ENCODE results near the gene DYNLL2. TPM values are rescaled to one million over a fixed set of nuclear protein-coding genes. Genes with fewer than 3 reads are reported as not detected.

The DYNLL2 gene
- total RNA-seq, 4 donors from 2014 or later = 13.9 to 21.3 (median 16.6) TPM

GRCh38 chr17:58046239-58047094, 36.8 kb upstream of the DYNLL2 start:
- no peak overlapping the region for H3K27ac ChIP-seq
- no peak for DNase-seq (ENCODE audit: low spot score in 2 of 2)
- peaks cover 0 to 18% of the 10 kb centered on the region in 2 donors for H3K27me3 ChIP-seq
- H3K4me1 ChIP-seq = no peaks in the 10 kb centered on the region
- no peaks in the 10 kb centered on the region for H3K36me3 ChIP-seq
- WGBS, 2 donors = 43 to 49% methylated on average over 18 of the region's 18 CpGs
- no peak overlapping the region for H3K4me3 ChIP-seq
- H3K9me3 ChIP-seq = no peaks in the 10 kb centered on the region
- TF ChIP-seq POLR2A (IDR thresholded peaks at IDR 0.05) (no peak), EP300 (IDR thresholded peaks at IDR 0.05) (no peak)
- TF ChIP-seq, protein P1, sequence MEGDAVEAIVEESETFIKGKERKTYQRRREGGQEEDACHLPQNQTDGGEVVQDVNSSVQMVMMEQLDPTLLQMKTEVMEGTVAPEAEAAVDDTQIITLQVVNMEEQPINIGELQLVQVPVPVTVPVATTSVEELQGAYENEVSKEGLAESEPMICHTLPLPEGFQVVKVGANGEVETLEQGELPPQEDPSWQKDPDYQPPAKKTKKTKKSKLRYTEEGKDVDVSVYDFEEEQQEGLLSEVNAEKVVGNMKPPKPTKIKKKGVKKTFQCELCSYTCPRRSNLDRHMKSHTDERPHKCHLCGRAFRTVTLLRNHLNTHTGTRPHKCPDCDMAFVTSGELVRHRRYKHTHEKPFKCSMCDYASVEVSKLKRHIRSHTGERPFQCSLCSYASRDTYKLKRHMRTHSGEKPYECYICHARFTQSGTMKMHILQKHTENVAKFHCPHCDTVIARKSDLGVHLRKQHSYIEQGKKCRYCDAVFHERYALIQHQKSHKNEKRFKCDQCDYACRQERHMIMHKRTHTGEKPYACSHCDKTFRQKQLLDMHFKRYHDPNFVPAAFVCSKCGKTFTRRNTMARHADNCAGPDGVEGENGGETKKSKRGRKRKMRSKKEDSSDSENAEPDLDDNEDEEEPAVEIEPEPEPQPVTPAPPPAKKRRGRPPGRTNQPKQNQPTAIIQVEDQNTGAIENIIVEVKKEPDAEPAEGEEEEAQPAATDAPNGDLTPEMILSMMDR (IDR thresholded peaks at IDR 0.05) = no peak

DNA sequence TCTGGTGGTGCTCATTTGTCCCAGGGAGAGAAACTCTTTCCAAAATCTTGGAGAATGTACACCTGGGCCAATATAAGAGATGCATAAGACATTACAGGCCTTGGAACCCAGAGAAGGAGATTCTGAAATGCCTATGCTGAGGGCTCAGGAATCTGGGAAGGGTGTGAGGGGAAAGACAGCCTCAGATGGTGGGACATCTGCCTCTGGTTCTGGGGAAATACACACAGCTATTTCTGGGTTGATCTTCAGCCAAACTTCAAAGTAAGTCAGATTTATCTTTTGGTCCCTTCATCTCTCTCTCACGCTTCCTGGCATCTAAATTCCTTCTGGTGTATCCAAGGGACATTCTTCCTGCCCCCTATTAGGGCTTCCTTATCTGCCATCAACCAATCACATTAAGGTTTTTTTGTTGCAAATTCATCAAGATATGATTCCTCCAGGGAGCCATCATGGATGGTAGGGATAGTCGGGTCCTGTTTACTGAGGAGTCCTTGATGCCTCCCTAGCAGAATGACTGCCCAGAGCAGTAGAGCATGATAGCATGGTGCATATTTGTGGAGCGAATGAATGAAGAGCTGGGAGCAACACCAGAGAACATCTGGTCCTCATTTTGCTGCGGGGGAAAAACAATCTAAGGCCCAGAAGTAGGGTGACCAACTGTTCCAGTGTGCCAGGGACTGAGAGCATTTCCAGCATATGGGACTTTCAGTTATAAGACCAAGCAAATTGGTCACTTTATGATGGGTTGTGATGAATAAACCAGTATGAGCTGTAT, 35.7 kb upstream of the DYNLL2 start:
- H3K27me3 ChIP-seq = peaks cover 0 to 11% of the 10 kb centered on the region in 2 donors
- H3K27ac ChIP-seq = no peak overlapping the region
- 67 to 69% methylated on average over 4 of the region's 4 CpGs for WGBS, 2 donors
- DNase-seq (ENCODE audit: low spot score in 2 of 2) = no peak
- H3K4me1 ChIP-seq = no peaks in the 10 kb centered on the region
- H3K4me3 ChIP-seq = no peak overlapping the region
- H3K9me3 ChIP-seq = no peaks in the 10 kb centered on the region
- H3K36me3 ChIP-seq = no peaks in the 10 kb centered on the region
- TF ChIP-seq, protein P1 (IDR thresholded peaks at IDR 0.05) = no peak
- no peak for TF ChIP-seq EP300 (IDR thresholded peaks at IDR 0.05)
- TF ChIP-seq POLR2A (IDR thresholded peaks at IDR 0.05) = no peak

- DNase-seq (ENCODE audit: low spot score in 2 of 2) = no peak
- Histone ChIP-seq H3K27me3 (peaks cover 0 to 3% of the 10 kb centered on the region in 2 donors), H3K4me1 (no peaks in the 10 kb centered on the region), H3K27ac (no peak overlapping the region), H3K36me3 (no peaks in the 10 kb centered on the region), H3K9me3 (no peaks in the 10 kb centered on the region), H3K4me3 (no peak overlapping the region)
- 88 to 89% methylated on average over 4 of the region's 4 CpGs for WGBS, 2 donors
- TF ChIP-seq, protein P1 (IDR thresholded peaks at IDR 0.05) = no peak
- TF ChIP-seq EP300 (IDR thresholded peaks at IDR 0.05) (no peak), POLR2A (IDR thresholded peaks at IDR 0.05) (no peak)
Measured at GRCh38 chr17:58049533-58049932, 33.7 kb upstream of the DYNLL2 start.

DNA sequence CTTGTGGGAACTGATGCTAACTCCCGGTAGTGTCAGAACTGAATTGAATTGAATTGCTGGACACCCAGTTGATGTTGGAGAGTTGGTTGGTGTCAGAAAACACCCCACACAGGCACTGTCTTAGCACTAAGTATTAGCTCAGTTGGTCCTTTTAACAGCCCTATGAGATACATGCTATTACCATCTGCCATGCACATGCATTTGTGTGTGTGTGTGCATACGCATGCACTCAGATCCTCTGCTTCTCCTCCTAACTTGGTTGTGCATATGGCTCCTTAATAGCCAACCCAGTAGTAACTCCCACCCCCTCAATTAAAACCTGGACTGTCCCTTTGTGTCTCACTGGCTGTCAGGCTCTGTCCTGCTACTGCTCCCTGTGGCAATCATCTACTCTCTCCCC, 32.3 kb upstream of the DYNLL2 start:
- no peaks in the 10 kb centered on the region for H3K4me1 ChIP-seq
- peaks cover 0 to 3% of the 10 kb centered on the region in 2 donors for H3K27me3 ChIP-seq
- no peak for DNase-seq (ENCODE audit: low spot score in 2 of 2)
- 89 to 97% methylated on average over 2 of the region's 2 CpGs for WGBS, 2 donors
- H3K9me3 ChIP-seq = no peaks in the 10 kb centered on the region
- H3K36me3 ChIP-seq = no peaks in the 10 kb centered on the region
- H3K4me3 ChIP-seq = no peak overlapping the region
- H3K27ac ChIP-seq = no peak overlapping the region
- TF ChIP-seq EP300 (IDR thresholded peaks at IDR 0.05) (no peak), POLR2A (IDR thresholded peaks at IDR 0.05) (no peak)
- TF ChIP-seq, protein P1 (IDR thresholded peaks at IDR 0.05) = no peak

GRCh38 chr17:58051468-58051867, 31.8 kb upstream of the DYNLL2 start:
- peaks cover 0 to 3% of the 10 kb centered on the region in 2 donors for H3K27me3 ChIP-seq
- H3K4me3 ChIP-seq = no peak overlapping the region
- TF ChIP-seq POLR2A (IDR thresholded peaks at IDR 0.05) (no peak), EP300 (IDR thresholded peaks at IDR 0.05) (no peak)
- TF ChIP-seq, protein P1 (IDR thresholded peaks at IDR 0.05) = no peak
- no peak for DNase-seq (ENCODE audit: low spot score in 2 of 2)
- H3K9me3 ChIP-seq = no peaks in the 10 kb centered on the region
- WGBS, 2 donors = 86 to 88% methylated on average over 1 of the region's 1 CpG
- H3K4me1 ChIP-seq = no peaks in the 10 kb centered on the region
- H3K27ac ChIP-seq = no peak overlapping the region
- no peaks in the 10 kb centered on the region for H3K36me3 ChIP-seq

All from tibial nerve (tissue), 4 donors.